VCaP (cell line): ENCODE data around the gene PEX11A.
A peak's percentile ranks its signal among the peaks of the same experiment; 100 is the strongest.

Experiments
- H3K27ac ChIP-seq: fragments of 450-650 bp; 2 replicates; pipeline ENCODE4 v1.5.1; 2017
- CTCF ChIP-seq: fragments of 450-650 bp; conservative IDR thresholded peaks from 2 replicates; pipeline ENCODE4 v1.5.1; 2017; ENCODE audit warnings: mild to moderate bottlenecking, moderate library complexity

PEX11A gene

GRCh38 chr15:89724621-89725020 lies 34.1 kb upstream of the PEX11A start:
- TF ChIP-seq CTCF, result no peak
- no peak overlapping the region for H3K27ac ChIP-seq

GRCh38 chr15:89723031-89723430 lies 32.5 kb upstream of the PEX11A start:
- no peak for TF ChIP-seq CTCF
- H3K27ac ChIP-seq, result no peak overlapping the region

DNA sequence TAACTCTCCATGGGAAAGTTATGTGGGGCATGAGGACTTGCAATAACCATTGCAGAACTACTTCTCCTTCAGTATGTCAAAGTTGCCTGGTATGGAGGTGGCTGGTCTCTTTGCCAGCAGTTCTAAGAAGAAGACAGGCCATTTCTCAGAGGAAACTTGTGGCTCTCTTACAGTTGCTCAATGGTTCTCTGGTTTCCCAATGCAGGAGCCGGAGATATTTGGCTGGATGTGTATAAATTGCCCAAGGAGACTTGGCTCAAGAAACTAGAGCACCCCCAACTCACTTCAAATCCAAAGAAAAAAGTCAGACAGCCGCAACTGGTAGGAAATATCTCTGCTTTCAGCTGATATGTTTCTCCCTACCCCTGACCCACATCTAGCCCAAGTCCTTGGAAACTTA lies 24.2 kb upstream of the PEX11A start:
- TF ChIP-seq CTCF, result no peak

GRCh38 chr15:89707577-89707976 lies 17.0 kb upstream of the PEX11A start:
- TF ChIP-seq CTCF, result no peak
- H3K27ac ChIP-seq, result no peak overlapping the region

More for the DNA sequence above, 24.2 kb upstream of the PEX11A start:
- no peak overlapping the region for H3K27ac ChIP-seq

GRCh38 chr15:89704411-89704810 lies 13.9 kb upstream of the PEX11A start:
- no peak for TF ChIP-seq CTCF
- H3K27ac ChIP-seq, result no peak overlapping the region

- no peak for TF ChIP-seq CTCF
These were observed 4.6 kb upstream of the PEX11A start for GRCh38 chr15:89695198-89695597.

DNA sequence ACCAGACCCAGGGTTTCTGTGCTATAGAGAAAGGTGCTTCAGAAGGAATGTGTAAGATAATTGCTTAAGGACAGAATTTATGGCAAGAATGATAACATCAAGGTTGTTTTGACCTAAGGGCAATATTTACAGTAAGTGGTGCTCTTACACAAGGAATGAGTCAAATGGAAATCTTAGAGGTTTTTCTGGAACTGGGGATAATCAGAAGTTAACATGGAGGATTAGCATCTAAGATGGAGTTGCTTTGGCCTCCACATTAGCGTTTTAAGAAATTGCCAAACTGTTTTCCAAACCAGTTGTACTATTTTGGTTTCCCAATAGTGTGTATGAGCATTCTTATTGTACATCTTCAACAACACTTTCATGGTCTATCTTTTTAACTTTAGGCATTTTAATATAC lies 3.1 kb upstream of the PEX11A start:
- peak overlapping the region; percentile 82 for H3K27ac ChIP-seq
- TF ChIP-seq CTCF, result no peak

More at GRCh38 chr15:89695198-89695597, 4.6 kb upstream of the PEX11A start:
- H3K27ac ChIP-seq, result no peak overlapping the region

- no peak for TF ChIP-seq CTCF
These were observed 2.5 kb upstream of the PEX11A start for GRCh38 chr15:89693091-89693490.

GRCh38 chr15:89689930-89690275 lies 651 bp downstream of the PEX11A start:
- H3K27ac ChIP-seq, result peak overlapping the region; percentile 82

More at GRCh38 chr15:89693091-89693490, 2.5 kb upstream of the PEX11A start:
- peak overlapping the region; percentile 82 for H3K27ac ChIP-seq
